HG02798 (cell line): ENCODE measurements around the gene SMG7.
A peak's percentile ranks its signal among the peaks of the same experiment; 100 is the strongest.
"Not testable (repeated sequence)": the region's sequence is repeated elsewhere in the genome, so short reads cannot be mapped to it uniquely, and the experiment has no call there.

ENCODE experiments used
- ATAC-seq: cut with Tn5 transposase; IDR thresholded peaks from one replicate; pipeline ENCODE4 v1.9.1; 2021; ENCODE audit warnings: mild to moderate bottlenecking; ENCODE audit not compliant: unreplicated experiment, poor library complexity

The SMG7 gene

DNA sequence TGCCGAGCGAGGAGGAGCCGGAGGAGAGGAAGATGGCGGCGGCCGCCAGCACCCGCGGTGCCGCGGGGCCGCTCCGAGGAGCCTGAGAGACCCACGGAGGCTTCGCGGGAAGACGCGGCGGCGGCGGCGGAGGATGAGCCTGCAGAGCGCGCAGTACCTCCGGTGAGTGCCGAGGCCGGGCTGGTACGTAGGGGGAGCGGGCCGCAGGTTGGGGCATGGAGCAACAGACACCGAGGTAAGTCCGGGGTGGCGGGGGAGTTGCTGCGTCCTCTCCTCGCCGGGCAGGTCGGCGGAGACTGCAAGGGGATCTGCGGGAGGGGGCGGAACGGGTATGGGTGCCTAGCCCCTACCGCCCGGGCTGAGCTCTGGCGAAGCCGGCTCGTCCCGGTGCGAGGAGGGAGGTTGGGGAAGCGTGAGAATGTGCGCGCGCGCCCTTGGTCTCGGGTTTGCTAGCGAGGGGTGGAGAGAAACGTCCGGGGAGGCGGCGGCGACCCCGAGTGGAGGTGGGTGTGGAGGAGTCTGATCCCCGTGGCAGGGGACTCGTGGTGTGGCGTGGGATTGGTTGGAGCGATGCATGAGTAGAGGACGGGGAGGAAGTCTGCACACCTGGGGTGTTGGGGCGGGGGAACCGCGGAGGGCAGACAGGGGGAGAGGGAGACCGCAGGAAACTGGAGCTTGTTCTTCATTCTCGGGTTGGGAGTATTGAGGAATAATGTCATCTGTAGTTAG lies at the start of gene SMG7:
Gene SMG7 (plus strand): TSS at position 12 of the 729 bp plus-strand sequence. CDS start 122 bp downstream, at position 134.
- ATAC-seq = peak; percentile 11

GRCh38 chr1:183423541-183423940 lies 48.8 kb upstream of the SMG7 start:
- no peak for ATAC-seq

- no peak for ATAC-seq
Observed at GRCh38 chr1:183424691-183425090, 47.6 kb upstream of the SMG7 start.

GRCh38 chr1:183427591-183427990 lies 44.7 kb upstream of the SMG7 start:
- not testable (repeated sequence) for ATAC-seq

DNA sequence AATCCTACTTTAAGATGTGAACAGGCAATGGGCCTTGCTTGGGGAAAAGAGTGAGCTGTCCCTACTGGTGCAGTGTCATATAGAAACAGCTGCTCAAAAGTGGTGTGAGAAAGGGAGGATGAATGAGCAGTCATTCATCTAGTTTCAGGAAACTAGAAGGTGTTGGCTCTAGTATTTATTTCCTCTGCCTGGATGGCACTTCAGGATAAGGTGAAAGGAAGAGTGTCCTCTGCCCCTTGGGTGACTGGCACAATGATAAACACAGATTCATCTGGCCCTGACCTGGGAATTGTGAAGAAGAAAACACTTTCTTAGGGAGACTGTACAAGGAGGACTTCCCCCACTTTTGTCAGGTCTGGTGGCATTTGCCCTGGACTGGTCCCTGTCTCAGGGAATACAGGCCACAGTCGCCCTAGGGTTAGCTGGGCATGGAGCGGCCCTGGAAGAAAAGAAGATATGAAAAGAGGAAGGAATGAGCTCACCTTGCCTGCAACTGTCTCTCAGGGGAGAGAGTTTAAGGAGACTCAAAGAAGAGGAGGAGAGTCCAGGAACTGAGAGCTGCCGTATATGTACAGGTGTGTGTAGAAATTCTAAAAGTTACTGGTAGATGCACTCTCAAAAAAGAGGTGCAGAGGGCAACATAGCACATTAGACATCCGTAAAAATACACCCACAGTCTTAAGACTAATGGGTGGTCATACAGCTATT lies 40.3 kb upstream of the SMG7 start:
- no peak for ATAC-seq

DNA sequence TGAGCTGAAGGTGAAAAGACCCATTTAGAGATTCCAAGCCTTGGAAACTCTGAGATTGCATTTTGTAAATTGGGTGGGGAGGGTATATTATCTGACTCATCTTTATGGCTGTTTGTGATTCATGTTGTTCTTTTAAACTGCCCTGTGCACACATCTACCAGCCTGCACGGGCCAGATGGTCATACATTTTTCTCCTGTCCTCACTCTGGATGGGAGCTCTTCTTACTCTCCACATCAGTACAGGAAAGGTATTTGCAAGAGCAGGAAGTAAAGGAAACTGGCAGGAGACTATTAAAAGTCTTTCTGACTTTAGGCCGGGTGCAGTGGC lies 39.8 kb upstream of the SMG7 start:
- no peak for ATAC-seq

- ATAC-seq = no peak
Observed at GRCh38 chr1:183433703-183434102, 38.6 kb upstream of the SMG7 start.

- no peak for ATAC-seq
Observed at GRCh38 chr1:183435497-183435896, 36.8 kb upstream of the SMG7 start.

GRCh38 chr1:183438060-183438459 lies 34.2 kb upstream of the SMG7 start:
- ATAC-seq = no peak

GRCh38 chr1:183443011-183443410 lies 29.3 kb upstream of the SMG7 start:
- ATAC-seq = no peak

- no peak for ATAC-seq
Observed at GRCh38 chr1:183443466-183443865, 28.8 kb upstream of the SMG7 start.

DNA sequence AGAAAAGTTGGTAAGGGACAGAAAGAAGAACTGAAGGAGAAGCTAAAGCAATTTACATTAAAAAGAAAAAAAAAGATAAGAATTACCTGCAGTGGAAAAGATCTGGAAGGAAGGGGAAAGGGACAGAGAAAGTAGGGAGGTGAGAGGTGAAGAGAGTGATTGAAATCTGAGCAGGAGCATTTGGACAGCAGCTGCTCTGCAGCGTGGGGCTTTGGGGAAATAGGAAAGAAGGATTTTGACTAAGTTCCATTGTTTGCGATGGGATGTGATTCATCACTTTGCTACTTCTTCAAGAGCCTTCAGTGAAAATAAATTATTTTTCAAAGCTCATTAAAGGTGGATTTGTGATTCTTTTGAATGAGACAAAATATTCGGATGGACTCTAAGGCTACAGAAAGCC lies 28.1 kb upstream of the SMG7 start:
- ATAC-seq = no peak

GRCh38 chr1:183449223-183449770 lies 23.0 kb upstream of the SMG7 start:
- no peak for ATAC-seq

- ATAC-seq = no peak
Observed at GRCh38 chr1:183450093-183450492, 22.2 kb upstream of the SMG7 start.

DNA sequence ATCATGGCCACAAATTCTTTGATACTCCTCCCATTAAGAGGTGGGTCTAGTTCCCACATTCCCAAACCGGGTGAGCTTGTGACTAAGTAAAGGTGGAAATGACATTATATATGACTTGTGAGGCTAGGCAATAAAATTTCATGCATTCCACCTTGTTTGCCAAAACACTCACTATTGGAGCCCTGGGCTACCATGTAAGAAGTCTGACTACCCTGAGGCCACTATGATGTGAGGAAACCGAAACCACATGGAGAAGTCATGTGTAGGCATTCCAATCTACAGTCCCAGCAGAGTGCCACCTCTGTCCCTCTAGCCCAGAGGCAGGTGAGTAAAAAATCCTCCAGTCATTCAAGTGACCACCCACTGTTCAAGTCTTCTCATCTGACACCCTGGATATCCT lies 17.9 kb upstream of the SMG7 start:
- no peak for ATAC-seq

GRCh38 chr1:183456826-183457225 lies 15.5 kb upstream of the SMG7 start:
- ATAC-seq = no peak

GRCh38 chr1:183457449-183457848 lies 14.8 kb upstream of the SMG7 start:
- ATAC-seq = no peak

DNA sequence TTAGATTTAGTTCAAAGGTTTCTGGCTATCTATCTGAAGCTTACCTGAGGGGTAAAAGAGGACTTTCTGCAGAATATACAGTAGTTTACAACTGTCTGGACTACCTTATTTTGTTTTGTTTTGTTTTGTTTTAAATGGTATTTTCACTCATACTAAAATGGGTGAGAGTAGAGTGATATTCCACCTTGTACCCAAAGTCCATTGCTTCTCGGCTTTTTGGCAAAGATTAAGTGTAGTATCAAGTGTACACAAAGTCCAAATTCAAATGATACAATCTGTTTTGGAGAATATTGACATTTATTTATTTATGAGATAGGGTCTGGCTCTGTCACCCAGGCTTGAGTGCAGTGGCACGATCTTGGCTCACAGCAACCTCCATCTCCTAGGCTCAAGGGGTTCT lies 11.7 kb upstream of the SMG7 start:
- ATAC-seq = no peak

- no peak for ATAC-seq
Observed at GRCh38 chr1:183461350-183461749, 10.9 kb upstream of the SMG7 start.

- ATAC-seq = no peak
Observed at GRCh38 chr1:183463566-183463965, 8.7 kb upstream of the SMG7 start.

GRCh38 chr1:183466781-183467180 lies 5.5 kb upstream of the SMG7 start:
- ATAC-seq = no peak

- no peak for ATAC-seq
Observed at GRCh38 chr1:183467687-183468086, 4.6 kb upstream of the SMG7 start.
